CD4-positive, alpha-beta T cell treated with Interleukin-6 at 100 ng/mL for 8 hours (primary cell): ENCODE results near the gene DNAAF6.
"Not testable (repeated sequence)": the region's sequence is repeated elsewhere in the genome, so short reads cannot be mapped to it uniquely, and the experiment has no call there.

Experiments used
- DNase-seq: peaks from one replicate; pipeline ENCODE4 v3.0.0-alpha.2; 2020; ENCODE audit warnings: mixed read lengths, low spot score

DNAAF6 gene

DNA sequence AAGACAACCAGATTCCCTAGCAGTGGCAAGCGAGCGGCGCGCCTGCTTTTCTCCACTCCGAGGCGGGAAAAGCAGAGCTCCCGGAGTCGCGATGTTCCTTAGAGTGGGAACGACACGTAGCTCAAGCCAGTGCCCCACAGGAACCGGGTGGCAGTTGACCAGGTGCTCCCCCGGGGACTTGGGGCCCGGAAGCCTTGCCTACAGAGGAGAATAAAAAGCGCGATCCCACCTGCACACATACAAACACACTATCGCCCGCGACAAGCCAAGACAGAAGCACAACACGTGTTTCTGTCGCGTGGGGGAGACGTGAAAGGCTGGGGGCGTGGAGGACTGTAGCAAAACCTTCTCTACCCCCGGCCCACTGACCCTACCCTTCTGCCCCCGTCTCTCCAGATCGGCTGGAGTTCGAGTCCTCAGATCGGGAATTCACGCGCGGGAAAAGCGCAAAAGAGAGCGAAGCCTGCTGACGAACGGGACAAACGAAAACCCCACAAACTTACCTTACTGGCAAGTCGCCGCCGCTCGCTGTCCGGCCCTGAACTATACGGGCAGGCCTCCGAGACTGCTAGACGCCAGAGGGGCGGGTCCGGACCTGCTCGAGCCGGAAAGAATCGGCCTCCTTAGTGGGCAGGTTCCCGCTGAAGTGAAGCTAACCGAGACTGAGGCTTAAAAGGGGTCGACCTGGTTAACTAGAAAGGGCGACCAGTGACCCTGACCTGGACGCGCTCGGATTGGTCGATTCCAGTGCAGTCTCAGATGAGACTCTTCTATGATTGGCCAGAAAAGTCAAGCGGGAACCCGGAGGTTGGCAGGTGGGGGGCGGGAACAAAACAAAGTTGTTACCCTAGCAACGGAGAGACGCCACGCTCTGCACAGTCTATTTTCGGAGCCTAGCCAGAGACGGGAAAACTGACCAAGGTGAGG is at the start of gene DNAAF6, which contains the start of gene NUP62CL:
Gene DNAAF6 (plus strand): TSS at position 842 of the 927 bp plus-strand sequence. CDS start 6,265 bp downstream, outside the sequence.
Gene NUP62CL (minus strand): TSS at position 664 of the 927 bp plus-strand sequence. CDS start 31,287 bp downstream, outside the sequence.
- DNase-seq: peak; percentile 67

DNA sequence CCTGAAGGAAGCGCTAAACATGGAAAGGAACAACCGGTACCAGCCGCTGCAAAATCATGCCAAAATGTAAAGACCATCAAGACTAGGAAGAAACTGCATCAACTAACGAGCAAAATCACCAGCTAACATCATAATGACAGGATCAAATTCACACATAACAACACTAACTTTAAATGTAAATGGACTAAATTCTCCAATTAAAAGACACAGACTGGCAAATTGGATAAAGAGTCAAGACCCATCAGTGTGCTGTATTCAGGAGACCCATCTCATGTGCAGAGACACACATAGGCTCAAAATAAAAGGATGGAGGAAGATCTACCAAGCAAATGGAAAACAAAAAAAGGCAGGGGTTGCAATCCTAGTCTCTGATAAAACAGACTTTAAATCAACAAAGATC is 48.8 kb upstream of the DNAAF6 start:
- not testable (repeated sequence) for DNase-seq

DNA sequence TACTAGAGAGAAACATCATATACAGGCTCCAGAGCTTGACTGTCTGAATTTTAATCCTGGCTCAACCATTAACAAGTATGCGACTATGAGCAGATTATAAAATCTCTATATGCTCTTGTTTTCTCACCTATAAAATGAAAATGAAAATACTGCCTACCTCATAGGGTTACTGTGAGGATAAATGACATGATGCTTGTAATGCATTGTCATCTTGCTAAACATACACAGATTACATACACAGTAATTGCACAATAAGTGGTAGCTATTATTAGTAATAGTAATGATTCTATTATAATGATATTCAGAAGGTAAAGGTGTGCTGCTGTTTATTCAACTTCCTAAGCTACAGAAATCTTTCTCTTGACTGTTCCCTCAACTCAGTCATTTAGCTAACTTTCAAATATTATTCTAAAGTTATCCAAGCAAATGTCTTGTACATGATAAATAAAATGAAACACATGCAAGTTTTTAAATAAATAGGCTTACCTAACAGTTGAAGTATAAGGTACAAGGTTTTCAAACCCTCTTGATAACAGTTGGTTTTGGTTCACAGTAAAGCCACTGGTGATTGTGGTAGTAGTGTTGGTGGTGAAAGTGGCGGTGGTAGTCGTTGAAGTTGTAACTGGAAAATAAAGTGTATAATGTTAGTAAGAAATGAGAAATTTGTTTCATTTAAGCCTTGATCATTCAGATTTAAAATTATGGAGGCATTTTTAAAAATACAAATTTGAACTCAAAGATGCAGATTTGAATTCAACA is 39.1 kb upstream of the DNAAF6 start:
- no peak for DNase-seq

- no peak for DNase-seq
These were observed 38.2 kb upstream of the DNAAF6 start for GRCh38 chrX:107168257-107168656.

DNA sequence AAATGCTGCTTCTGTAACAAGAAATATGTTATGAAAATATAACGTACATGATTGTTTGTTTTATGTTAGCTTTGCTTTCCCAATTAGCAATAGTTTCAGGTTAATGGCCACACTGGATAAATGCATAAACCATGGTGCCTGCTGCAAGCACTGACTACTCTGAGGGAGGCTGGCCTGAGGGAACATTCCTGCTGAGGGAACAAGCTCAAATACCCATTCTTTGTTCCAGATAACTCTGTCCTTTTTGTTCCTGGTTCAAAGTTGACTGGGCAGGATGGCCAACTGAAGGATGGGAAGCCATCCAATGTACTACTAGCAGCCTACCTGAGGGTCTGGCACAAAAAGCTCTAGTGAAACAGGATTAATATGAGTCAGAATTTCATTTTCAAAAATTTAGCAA is 37.7 kb upstream of the DNAAF6 start:
- DNase-seq: no peak

DNA sequence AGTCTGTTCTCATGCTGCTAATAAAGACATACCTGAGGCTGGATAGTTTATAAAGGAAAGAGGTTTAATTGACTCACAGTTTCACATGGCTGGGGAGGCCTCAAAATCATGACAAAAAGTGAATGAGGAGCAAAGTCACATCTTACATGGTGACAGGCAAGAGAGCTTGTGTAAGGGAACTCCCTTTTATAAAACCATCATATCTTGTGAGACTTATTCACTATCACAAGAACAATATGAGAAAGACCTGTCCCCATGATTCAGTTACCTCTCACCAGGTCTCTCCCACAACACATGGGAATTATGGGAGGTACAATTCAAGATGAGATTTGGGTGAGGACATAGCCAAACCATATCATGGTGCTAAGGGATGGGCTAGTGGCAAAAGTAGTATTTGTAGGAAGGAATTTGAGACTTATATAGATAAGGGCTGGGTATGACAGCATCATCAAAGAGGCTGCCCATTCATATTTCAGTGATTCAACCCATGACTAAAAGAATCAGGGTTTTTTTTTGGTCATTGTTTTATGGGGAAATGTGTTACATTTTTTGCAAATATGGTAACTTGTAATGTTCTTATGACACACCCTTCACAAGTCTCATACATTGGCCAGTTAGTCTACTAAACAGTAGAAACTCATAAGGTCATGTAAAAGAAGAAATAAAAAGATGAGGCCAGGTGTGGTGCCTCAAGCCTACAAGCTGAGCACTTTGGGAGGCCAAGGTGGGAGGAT is 34.9 kb upstream of the DNAAF6 start:
- no peak for DNase-seq

DNA sequence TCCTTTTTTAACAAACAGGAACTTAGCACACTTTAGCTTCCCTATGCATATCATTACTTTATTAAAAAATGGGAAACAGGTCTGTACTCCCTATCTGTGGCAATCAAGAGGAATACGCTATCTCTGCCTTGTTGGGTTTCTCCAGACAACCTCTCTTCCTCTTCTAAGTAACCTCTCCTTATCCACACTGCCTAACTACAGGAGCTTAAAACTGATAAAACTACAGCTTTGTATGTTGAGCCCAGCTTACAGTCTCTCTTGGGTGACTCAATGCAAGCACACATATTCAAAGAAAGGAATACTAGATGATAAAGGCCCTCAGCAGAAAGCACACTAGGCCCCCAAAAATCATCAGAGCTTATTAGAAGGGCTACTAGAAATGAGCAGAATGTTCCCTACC is 9.1 kb upstream of the DNAAF6 start:
- DNase-seq: no peak

DNA sequence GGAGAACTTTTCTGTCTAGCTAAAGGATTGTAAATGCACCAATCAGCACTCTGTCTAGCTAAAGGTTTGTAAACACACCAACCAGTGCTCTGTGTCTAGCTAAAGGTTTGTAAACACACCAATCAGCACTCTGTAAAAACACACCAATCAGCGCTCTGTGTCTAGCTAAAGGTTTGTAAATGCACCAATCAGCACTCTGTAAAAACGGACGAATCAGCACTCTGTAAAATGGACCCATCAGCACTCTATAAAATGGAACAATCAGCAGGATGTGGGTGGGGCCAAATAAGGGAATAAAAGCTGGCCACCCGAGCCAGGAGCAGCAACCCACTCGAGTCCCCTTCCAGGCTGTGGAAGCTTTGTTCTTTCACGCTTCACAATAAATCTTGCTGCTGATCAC is 8.3 kb upstream of the DNAAF6 start:
- DNase-seq: not testable (repeated sequence)

- DNase-seq: no peak
These were observed 6.9 kb upstream of the DNAAF6 start for GRCh38 chrX:107199491-107199890.

- no peak for DNase-seq
These were observed 2.3 kb upstream of the DNAAF6 start for GRCh38 chrX:107204068-107204605.

GRCh38 chrX:107206697-107207065 is 270 bp downstream of the DNAAF6 start:
- no peak for DNase-seq

DNA sequence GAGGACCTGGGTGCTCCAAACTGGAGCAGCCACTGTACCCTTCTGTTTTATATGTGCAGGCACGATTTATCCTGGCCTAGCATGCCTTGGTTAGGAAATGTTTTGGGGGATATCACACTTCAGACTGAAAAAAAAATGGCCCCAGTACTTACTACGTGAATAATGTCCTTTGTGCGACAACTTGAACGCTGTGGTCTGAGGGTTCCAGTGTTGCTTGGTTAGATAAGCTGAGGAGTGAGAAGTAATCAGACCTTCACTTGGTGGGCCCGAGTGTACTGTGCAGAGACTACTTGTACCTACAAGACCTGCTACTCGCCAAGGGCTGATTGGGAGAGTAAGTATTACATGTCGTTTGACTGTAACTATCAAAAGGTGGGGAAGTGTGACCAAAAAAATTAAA is 678 bp downstream of the DNAAF6 start:
- no peak for DNase-seq

DNA sequence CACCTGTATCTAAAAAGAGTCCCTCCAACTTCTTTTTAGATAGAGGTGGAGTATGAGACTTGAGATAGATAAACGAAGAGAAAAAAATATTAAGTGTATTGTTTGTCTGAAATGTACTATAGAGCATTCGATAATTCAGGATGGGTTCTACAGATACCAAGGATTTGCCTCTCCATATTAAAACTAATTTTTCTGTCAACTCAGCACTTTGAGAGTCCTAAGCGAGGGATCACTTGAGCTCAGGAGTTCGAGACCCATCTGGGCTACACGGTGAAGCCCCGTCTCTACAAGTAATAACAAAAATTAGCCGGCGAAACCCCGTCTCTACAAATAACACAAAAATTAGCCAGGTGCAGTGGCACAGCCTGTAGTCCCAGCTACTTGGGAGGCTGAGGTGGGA is 1.5 kb downstream of the DNAAF6 start:
- no peak for DNase-seq

DNA sequence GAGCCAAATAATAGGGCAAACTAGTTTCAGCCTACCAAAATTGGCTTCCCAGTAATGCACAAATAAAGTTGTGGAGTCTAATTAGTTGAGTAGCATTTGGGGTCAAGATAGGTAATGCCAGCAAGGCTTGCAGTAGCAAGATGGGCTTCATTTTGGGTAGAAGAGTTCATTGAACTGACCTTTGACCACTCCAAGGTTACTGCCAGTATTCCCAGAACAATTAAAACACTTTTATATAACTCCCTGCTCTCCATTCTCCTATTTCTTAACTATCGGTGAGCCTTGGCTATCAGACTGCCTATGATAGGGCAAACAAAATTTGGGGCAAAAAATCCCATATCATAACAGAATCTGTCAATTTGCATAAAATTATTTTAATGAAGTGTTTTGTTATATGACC is 7.1 kb downstream of the DNAAF6 start:
- DNase-seq: no peak

GRCh38 chrX:107226757-107227156 is 20.3 kb downstream of the DNAAF6 start:
- no peak for DNase-seq

- DNase-seq: no peak
These were observed 21.5 kb downstream of the DNAAF6 start for GRCh38 chrX:107227780-107228485.

DNA sequence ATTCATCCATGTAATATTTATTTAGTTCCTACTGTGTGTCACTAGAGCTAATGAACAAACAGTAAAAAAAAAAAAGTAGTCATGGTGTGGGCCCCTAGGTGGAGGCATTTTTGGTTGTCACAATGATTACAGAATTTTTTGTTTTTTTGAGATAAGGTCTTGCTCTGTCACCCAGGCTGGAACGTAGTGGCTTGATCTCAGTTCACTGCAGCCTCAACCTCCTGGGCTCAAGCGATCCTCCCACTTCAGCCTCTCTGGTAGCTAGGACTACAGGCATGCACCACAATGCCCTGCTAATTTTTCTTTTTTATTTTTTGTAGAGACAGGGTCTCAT is 22.0 kb downstream of the DNAAF6 start:
- DNase-seq: no peak

GRCh38 chrX:107272431-107272921 is 66.1 kb downstream of the DNAAF6 start:
- DNase-seq: no peak

- no peak for DNase-seq
These were observed 67.4 kb downstream of the DNAAF6 start for GRCh38 chrX:107273795-107274194.

DNA sequence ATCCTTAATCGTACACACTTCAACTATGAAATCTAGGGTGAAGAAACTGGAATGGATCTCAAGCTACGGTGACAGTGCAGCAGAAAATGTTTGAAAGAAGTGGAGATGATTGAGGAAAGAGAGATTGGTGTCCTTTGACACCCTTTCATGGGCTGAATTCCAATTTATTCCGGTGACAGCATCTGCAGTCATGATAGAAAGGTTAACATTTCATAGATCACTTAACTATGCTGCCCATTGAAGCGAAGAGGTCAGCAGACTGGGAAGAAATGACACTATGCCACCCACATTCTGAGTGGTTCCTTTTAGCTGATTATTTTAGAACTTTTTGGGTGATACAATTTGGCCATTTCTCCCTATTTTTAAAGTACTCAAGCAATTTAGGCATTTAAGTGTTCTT is 82.3 kb downstream of the DNAAF6 start:
- DNase-seq: no peak

GRCh38 chrX:107290019-107290418 is 83.6 kb downstream of the DNAAF6 start:
- no peak for DNase-seq
